Tibial nerve (tissue), 4 donors: Measurements from ENCODE around the gene LRRC61.

Experiments used
- CTCF ChIP-seq, 5 experiments: fragments of 200-600 bp in 3 of 5; fragments of 450-650 bp in 2 of 5; sonication (generic) in 3 of 5; IDR thresholded peaks; one replicate each; pipeline ENCODE4 v1.5.1; 2016 to 2019; ENCODE audit warnings: antibody characterized with exemption in 5 of 5, mild to moderate bottlenecking in 3 of 5, moderate library complexity in 2 of 5
- EP300 ChIP-seq, 2 donors: sonication (generic); formaldehyde crosslinking; IDR thresholded peaks; one replicate each; pipeline ENCODE4 v1.6.1; 2017; ENCODE audit warnings: antibody characterized with exemption in 2 of 2, mild to moderate bottlenecking in 1 of 2
- POLR2A ChIP-seq, 2 donors: fragments of 450-650 bp; IDR thresholded peaks; one replicate each; pipeline ENCODE4 v1.6.1; 2017; ENCODE audit warnings: antibody characterized with exemption in 2 of 2, mild to moderate bottlenecking in 2 of 2, moderate library complexity in 2 of 2

GRCh38 chr7:150372271-150373048 lies 49.3 kb downstream of the LRRC61 start:
- TF ChIP-seq CTCF (IDR thresholded peaks at IDR 0.05) (no peak), POLR2A (IDR thresholded peaks at IDR 0.05) (no peak), EP300 (IDR thresholded peaks at IDR 0.05) (no peak)
